Measurements from ENCODE around the gene ZBTB17. TPM values are rescaled to one million over a fixed set of nuclear protein-coding genes. Genes with fewer than 3 reads are reported as not detected.

The ZBTB17 gene
- total and polyA plus RNA-seq, 4 donors, result 16.7 to 50.8 (median 39.0) TPM

- H3K36me3 ChIP-seq (ENCODE audit: control insufficient read depth, insufficient read depth, low read length), result peaks cover 88% of the 10 kb centered on the region
- WGBS (ENCODE audit: insufficient coverage), result 90% methylated on average over 53 of the region's 55 CpGs
- H3K4me3 ChIP-seq (ENCODE audit: low read depth, low read length), result no peak overlapping the region
- H3K27ac ChIP-seq (ENCODE audit: low read depth, low read length), result no peak overlapping the region
- H3K4me1 ChIP-seq (ENCODE audit: control insufficient read depth, insufficient read depth, low read length), result peaks cover 22% of the 10 kb centered on the region
- DNase-seq (ENCODE audit: low read depth in 4 of 6, low spot score in 6 of 6), result no peak
- no peaks in the 10 kb centered on the region for H3K27me3 ChIP-seq (ENCODE audit: control insufficient read depth, insufficient read depth, low read length)
- H3K9me3 ChIP-seq (ENCODE audit: control insufficient read depth, insufficient read depth, low read length), result no peaks in the 10 kb centered on the region
These were observed 31.4 kb downstream of the ZBTB17 start for GRCh38 chr1:15944308-15945010.

DNA sequence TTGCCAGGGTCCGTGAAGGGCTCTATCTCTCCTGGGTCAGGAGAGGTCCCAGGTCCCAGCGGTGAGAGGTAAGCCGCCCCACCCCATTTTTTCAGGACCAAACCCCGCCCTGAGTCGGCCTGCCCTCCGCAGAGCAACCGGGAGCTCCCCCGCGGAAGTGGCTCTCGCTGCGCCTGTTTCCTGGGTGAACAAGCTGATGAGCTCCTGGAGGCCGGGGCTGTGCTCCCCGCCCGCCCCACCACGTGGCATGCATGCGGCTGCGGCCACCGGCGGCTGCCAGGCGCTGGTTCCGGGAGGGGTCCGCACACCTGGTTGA, 32.0 kb downstream of the ZBTB17 start:
- WGBS (ENCODE audit: insufficient coverage), result 94% methylated on average over 21 of the region's 22 CpGs
- H3K27me3 ChIP-seq (ENCODE audit: control insufficient read depth, insufficient read depth, low read length), result no peaks in the 10 kb centered on the region

GRCh38 chr1:15943328-15943991, 32.4 kb downstream of the ZBTB17 start:
- Histone ChIP-seq H3K9me3 (ENCODE audit: control insufficient read depth, insufficient read depth, low read length) (no peaks in the 10 kb centered on the region), H3K4me1 (ENCODE audit: control insufficient read depth, insufficient read depth, low read length) (peaks cover 22% of the 10 kb centered on the region), H3K36me3 (ENCODE audit: control insufficient read depth, insufficient read depth, low read length) (peaks cover 95% of the 10 kb centered on the region), H3K4me3 (ENCODE audit: low read depth, low read length) (no peak overlapping the region), H3K27ac (ENCODE audit: low read depth, low read length) (no peak overlapping the region), H3K27me3 (ENCODE audit: control insufficient read depth, insufficient read depth, low read length) (no peaks in the 10 kb centered on the region)
- WGBS (ENCODE audit: insufficient coverage), result 96% methylated on average over 32 of the region's 33 CpGs
- no peak for DNase-seq (ENCODE audit: low read depth in 4 of 6, low spot score in 6 of 6)

More for the DNA sequence above, 32.0 kb downstream of the ZBTB17 start:
- Histone ChIP-seq H3K27ac (ENCODE audit: low read depth, low read length) (no peak overlapping the region), H3K4me3 (ENCODE audit: low read depth, low read length) (no peak overlapping the region), H3K36me3 (ENCODE audit: control insufficient read depth, insufficient read depth, low read length) (peaks cover 90% of the 10 kb centered on the region), H3K4me1 (ENCODE audit: control insufficient read depth, insufficient read depth, low read length) (peaks cover 22% of the 10 kb centered on the region), H3K9me3 (ENCODE audit: control insufficient read depth, insufficient read depth, low read length) (no peaks in the 10 kb centered on the region)
- DNase-seq (ENCODE audit: low read depth in 4 of 6, low spot score in 6 of 6), result no peak

DNA sequence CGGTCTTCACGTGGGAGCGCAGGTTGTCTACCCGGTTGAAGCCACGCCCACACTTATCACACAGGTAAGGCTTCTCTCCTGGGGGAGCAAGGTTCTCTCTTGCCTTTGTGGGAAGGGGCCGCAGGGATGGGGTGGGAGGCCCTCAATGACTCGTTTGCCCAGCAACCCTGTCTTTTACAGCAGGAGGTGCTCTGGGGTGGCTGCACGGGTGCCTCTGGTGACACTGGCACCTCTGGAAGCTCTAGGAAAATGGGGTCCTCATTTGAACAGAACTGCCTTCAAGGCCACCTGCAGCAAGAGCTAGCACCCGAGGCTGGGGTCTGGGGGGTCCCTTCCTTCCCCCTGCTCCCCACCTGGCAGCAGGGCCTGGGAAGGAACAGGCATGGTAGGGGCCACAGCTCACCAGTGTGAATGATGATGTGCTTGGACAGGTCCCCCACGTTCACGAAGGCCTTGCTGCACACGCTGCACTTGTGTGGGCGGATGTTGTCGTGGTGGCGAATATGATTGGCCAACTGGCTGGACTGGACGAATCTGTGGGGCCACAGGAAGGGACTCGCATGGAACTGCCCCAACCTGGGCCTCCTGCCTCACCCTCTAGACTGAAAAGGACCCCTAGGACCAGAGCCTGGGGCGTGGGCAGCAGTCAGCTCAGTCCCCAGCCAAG, 33.1 kb downstream of the ZBTB17 start:
- H3K36me3 ChIP-seq (ENCODE audit: control insufficient read depth, insufficient read depth, low read length), result peaks cover 95% of the 10 kb centered on the region
- H3K4me1 ChIP-seq (ENCODE audit: control insufficient read depth, insufficient read depth, low read length), result peaks cover 17% of the 10 kb centered on the region
- no peaks in the 10 kb centered on the region for H3K27me3 ChIP-seq (ENCODE audit: control insufficient read depth, insufficient read depth, low read length)
- DNase-seq (ENCODE audit: low read depth in 4 of 6, low spot score in 6 of 6), result no peak
- WGBS (ENCODE audit: insufficient coverage), result 85% methylated on average over 11 of the region's 18 CpGs
- no peaks in the 10 kb centered on the region for H3K9me3 ChIP-seq (ENCODE audit: control insufficient read depth, insufficient read depth, low read length)
- H3K27ac ChIP-seq (ENCODE audit: low read depth, low read length), result no peak overlapping the region
- no peak overlapping the region for H3K4me3 ChIP-seq (ENCODE audit: low read depth, low read length)

GRCh38 chr1:15941899-15942660, 33.8 kb downstream of the ZBTB17 start:
- H3K27me3 ChIP-seq (ENCODE audit: control insufficient read depth, insufficient read depth, low read length), result no peaks in the 10 kb centered on the region
- no peak overlapping the region for H3K27ac ChIP-seq (ENCODE audit: low read depth, low read length)
- DNase-seq (ENCODE audit: low read depth in 4 of 6, low spot score in 6 of 6), result no peak
- no peak overlapping the region for H3K4me3 ChIP-seq (ENCODE audit: low read depth, low read length)
- peaks cover 95% of the 10 kb centered on the region for H3K36me3 ChIP-seq (ENCODE audit: control insufficient read depth, insufficient read depth, low read length)
- H3K9me3 ChIP-seq (ENCODE audit: control insufficient read depth, insufficient read depth, low read length), result no peaks in the 10 kb centered on the region
- 76% methylated on average over 32 of the region's 32 CpGs for WGBS (ENCODE audit: insufficient coverage)
- H3K4me1 ChIP-seq (ENCODE audit: control insufficient read depth, insufficient read depth, low read length), result peaks cover 24% of the 10 kb centered on the region

- Histone ChIP-seq H3K4me1 (ENCODE audit: control insufficient read depth, insufficient read depth, low read length) (peaks cover 26% of the 10 kb centered on the region), H3K9me3 (ENCODE audit: control insufficient read depth, insufficient read depth, low read length) (no peaks in the 10 kb centered on the region), H3K27me3 (ENCODE audit: control insufficient read depth, insufficient read depth, low read length) (no peaks in the 10 kb centered on the region), H3K4me3 (ENCODE audit: low read depth, low read length) (no peak overlapping the region), H3K36me3 (ENCODE audit: control insufficient read depth, insufficient read depth, low read length) (peaks cover 95% of the 10 kb centered on the region), H3K27ac (ENCODE audit: low read depth, low read length) (no peak overlapping the region)
- WGBS (ENCODE audit: insufficient coverage), result 90% methylated on average over 13 of the region's 13 CpGs
- no peak for DNase-seq (ENCODE audit: low read depth in 4 of 6, low spot score in 6 of 6)
These were observed 34.7 kb downstream of the ZBTB17 start for GRCh38 chr1:15941044-15941840.

DNA sequence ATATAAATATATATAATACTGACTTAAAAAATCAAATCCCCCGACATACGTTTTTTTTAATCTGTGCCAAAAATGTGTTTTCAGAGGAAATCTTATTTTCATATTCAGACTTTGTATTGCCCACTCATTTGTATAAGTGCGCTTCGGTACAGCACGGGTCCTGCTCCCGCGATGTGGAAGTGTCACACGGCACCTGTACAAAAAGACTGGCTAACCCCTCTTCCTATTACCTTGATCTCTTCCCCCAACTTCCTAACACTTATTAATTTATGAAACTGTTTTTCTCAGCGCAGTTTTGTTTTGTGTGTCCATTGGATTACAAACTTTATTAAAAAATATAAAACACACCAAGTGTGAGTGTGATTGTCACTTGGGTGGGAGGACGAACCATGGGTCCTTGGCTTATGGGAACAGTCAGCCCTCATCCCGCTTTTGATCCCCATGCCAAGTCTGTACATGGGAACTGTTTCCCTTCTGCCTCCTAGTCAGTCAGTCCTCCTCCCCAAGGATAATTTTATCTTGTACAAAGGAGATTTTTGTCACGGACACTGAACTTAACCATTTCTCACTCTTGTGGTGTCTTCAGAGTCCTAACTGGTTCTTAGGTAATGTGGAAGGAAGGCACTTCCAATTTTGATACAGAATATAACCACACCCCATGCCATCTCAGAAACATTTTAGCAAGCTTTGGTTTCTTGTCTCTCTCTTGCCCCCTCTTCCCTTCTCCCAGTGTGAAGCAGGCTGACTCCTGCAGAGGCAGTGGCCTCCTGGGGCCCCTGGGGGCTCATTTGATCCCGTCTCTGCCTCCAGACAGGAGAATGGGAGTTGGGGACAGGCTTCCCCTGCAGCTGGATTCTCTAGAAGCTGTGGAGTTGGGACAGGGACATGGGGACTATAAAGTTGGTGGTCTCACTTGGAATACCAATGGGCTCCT, 35.5 kb downstream of the ZBTB17 start:
- Histone ChIP-seq H3K36me3 (ENCODE audit: control insufficient read depth, insufficient read depth, low read length) (peaks cover 95% of the 10 kb centered on the region), H3K4me1 (ENCODE audit: control insufficient read depth, insufficient read depth, low read length) (peaks cover 26% of the 10 kb centered on the region), H3K27me3 (ENCODE audit: control insufficient read depth, insufficient read depth, low read length) (no peaks in the 10 kb centered on the region), H3K9me3 (ENCODE audit: control insufficient read depth, insufficient read depth, low read length) (no peaks in the 10 kb centered on the region), H3K27ac (ENCODE audit: low read depth, low read length) (no peak overlapping the region), H3K4me3 (ENCODE audit: low read depth, low read length) (no peak overlapping the region)
- whole genome bisulfite sequencing (ENCODE audit: insufficient coverage), result 67% methylated on average over 1 of the region's 13 CpGs
- DNase-seq (ENCODE audit: low read depth in 4 of 6, low spot score in 6 of 6), result no peak

GRCh38 chr1:15939181-15940109, 36.5 kb downstream of the ZBTB17 start:
- H3K4me1 ChIP-seq (ENCODE audit: control insufficient read depth, insufficient read depth, low read length), result peaks cover 26% of the 10 kb centered on the region
- no peaks in the 10 kb centered on the region for H3K27me3 ChIP-seq (ENCODE audit: control insufficient read depth, insufficient read depth, low read length)
- H3K36me3 ChIP-seq (ENCODE audit: control insufficient read depth, insufficient read depth, low read length), result peaks cover 95% of the 10 kb centered on the region
- peak in 2 of 6 donors; percentile 36 to 44 for DNase-seq (ENCODE audit: low read depth in 4 of 6, low spot score in 6 of 6)
- no peaks in the 10 kb centered on the region for H3K9me3 ChIP-seq (ENCODE audit: control insufficient read depth, insufficient read depth, low read length)
- H3K4me3 ChIP-seq (ENCODE audit: low read depth, low read length), result no peak overlapping the region
- 41% methylated on average over 8 of the region's 17 CpGs for WGBS (ENCODE audit: insufficient coverage)
- H3K27ac ChIP-seq (ENCODE audit: low read depth, low read length), result peak overlapping the region; percentile 22

All from spinal cord (tissue), 10 donors.